PFSK-1 (cell line): ENCODE data around the gene CAMSAP1.

ENCODE experiments used
- FOXP2 ChIP-seq: optimal IDR thresholded peaks from 2 replicates; pipeline ENCODE3; 2011; ENCODE audit warnings: borderline replicate concordance, control low read depth, inconsistent platforms; ENCODE audit not compliant: insufficient read depth; ENCODE audit errors: extremely low read length, extremely low read depth
- POLR2AphosphoS5 ChIP-seq: IDR thresholded peaks from 2 replicates; pipeline ENCODE4 v1.6.1; 2012; ENCODE audit warnings: low read depth, mild to moderate bottlenecking, control low read depth, low read length, moderate library complexity
- SIN3A ChIP-seq: IDR thresholded peaks from 2 replicates; pipeline ENCODE4 v1.6.1; 2012; ENCODE audit warnings: mild to moderate bottlenecking, low read length, moderate library complexity, borderline replicate concordance; ENCODE audit not compliant: insufficient read depth
- TAF1 ChIP-seq: IDR thresholded peaks from 2 replicates; pipeline ENCODE4 v1.6.1; 2012; ENCODE audit warnings: low read length, control low read depth, borderline replicate concordance; ENCODE audit not compliant: insufficient read depth
- TF ChIP-seq, protein P1 (sequence below), 2 experiments: IDR thresholded peaks; 2 replicates each; pipeline versions ENCODE4 v1.6.1 to v1.8.0; 2011 to 2012; ENCODE audit warnings: low read depth in 2 of 2, low read length in 2 of 2, control low read depth in 1 of 2, inconsistent platforms in 1 of 2, mild to moderate bottlenecking in 1 of 2, moderate library complexity in 1 of 2; ENCODE audit not compliant: insufficient read depth in 1 of 2

The CAMSAP1 gene

DNA sequence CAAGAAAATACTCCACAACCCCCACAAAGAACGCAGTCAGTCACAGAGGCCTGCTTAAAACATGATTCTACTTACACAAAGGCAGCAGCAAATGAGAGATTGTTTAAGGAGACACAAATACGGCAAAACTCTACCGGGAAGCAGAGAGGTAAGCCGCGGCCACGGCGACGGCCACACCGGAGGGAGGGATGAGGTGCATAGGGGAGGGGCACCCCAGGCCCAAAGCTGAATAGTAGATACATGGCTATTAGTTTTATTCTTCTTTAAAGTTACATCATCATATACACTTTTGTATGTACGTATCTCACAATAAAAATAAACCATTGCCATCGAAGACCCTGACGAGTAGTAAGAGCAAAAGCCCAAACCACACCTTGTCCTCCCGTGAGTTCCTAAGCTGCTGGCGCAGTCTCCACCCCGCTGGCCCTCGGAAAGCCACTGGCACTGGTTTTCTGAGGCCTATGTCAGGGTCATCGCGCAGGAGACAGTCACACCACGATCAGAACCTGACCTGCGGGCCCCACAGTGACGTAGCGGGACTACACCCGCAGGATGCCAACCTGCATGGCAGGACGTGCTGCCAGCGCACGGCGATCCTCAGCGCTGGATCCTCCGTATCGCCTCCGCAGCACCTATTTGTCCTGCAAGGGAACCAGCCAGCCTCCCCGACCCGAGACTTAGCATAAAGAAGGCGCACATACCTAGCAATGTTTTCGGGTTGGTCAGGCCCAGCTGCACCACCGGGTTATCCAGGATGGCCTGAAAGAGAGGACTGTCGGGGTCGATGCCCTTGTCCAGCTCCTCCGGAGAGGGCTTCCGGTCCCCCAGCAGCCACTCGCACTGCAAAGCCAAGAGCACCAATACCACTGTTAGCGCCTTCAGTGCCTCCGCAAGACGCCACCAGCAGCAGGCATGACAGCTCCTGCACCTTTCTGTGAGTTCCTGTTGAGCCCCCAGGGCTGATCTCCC, 30.5 kb upstream of the CAMSAP1 start:
- TF ChIP-seq, protein P1, sequence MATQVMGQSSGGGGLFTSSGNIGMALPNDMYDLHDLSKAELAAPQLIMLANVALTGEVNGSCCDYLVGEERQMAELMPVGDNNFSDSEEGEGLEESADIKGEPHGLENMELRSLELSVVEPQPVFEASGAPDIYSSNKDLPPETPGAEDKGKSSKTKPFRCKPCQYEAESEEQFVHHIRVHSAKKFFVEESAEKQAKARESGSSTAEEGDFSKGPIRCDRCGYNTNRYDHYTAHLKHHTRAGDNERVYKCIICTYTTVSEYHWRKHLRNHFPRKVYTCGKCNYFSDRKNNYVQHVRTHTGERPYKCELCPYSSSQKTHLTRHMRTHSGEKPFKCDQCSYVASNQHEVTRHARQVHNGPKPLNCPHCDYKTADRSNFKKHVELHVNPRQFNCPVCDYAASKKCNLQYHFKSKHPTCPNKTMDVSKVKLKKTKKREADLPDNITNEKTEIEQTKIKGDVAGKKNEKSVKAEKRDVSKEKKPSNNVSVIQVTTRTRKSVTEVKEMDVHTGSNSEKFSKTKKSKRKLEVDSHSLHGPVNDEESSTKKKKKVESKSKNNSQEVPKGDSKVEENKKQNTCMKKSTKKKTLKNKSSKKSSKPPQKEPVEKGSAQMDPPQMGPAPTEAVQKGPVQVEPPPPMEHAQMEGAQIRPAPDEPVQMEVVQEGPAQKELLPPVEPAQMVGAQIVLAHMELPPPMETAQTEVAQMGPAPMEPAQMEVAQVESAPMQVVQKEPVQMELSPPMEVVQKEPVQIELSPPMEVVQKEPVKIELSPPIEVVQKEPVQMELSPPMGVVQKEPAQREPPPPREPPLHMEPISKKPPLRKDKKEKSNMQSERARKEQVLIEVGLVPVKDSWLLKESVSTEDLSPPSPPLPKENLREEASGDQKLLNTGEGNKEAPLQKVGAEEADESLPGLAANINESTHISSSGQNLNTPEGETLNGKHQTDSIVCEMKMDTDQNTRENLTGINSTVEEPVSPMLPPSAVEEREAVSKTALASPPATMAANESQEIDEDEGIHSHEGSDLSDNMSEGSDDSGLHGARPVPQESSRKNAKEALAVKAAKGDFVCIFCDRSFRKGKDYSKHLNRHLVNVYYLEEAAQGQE (IDR thresholded peaks at IDR 0.05; ENCODE audit: insufficient read depth in 1 of 2, low read depth in 2 of 2, low read length in 2 of 2) = no peak

GRCh38 chr9:135933114-135933513, 25.8 kb upstream of the CAMSAP1 start:
- TF ChIP-seq FOXP2 (no peak), SIN3A (no peak), POLR2AphosphoS5 (no peak), TAF1 (no peak)
- TF ChIP-seq, protein P1 (IDR thresholded peaks at IDR 0.05; ENCODE audit: insufficient read depth in 1 of 2, low read depth in 2 of 2, low read length in 2 of 2) = no peak

- TF ChIP-seq SIN3A (no peak), FOXP2 (no peak), POLR2AphosphoS5 (no peak), TAF1 (no peak)
- TF ChIP-seq, protein P1 (IDR thresholded peaks at IDR 0.05; ENCODE audit: insufficient read depth in 1 of 2, low read depth in 2 of 2, low read length in 2 of 2) = no peak
Observed at GRCh38 chr9:135932656-135933055, 25.3 kb upstream of the CAMSAP1 start.

DNA sequence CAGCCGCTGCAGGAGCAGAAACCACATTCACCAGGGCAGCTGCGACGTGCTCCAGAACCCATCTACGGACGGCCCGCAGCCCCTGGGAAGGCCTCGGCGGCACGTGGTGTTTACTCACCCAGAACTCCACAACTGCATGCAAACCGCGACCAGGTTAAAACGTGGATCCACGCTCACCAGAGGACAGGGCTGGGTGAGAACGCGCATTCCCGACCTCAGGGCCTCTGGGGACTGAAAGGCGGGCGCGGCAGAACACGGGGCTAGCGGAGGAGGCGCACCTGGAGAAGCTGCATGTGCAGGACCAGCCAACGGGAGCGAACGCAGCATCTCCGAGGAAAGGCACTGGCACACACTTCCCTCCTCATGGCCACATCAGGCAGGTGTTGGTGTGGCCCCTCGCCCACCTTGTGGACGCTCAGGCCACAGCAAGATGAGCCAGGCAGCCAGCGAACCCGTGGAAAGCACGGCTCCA, 24.0 kb upstream of the CAMSAP1 start:
- TF ChIP-seq SIN3A (no peak), FOXP2 (no peak), TAF1 (no peak), POLR2AphosphoS5 (no peak)
- TF ChIP-seq, protein P1 (IDR thresholded peaks at IDR 0.05; ENCODE audit: insufficient read depth in 1 of 2, low read depth in 2 of 2, low read length in 2 of 2) = no peak
